ENCODE data around the gene STYK1.

DNA sequence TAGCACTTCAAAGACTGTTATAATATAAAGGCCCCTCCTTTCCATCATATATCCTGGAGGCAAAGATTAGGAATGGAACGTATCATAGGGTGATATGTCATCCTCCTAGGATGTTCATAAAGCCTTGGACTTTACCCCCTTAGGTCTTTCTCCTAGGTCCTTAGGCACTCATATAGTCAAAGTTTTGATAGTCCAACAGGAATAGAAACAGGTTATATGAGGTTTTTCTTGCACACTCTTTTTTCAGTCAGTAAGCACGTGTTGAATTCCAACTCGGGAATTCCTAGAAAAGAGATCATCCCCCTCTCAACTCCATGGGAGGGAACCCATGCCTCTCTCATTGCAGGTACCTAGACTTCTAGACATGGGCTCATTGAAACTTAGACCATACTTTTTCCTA, 40.3 kb downstream of the STYK1 start:
- TF ChIP-seq POLR2A (IDR thresholded peaks at IDR 0.05): no peak
- no peak for TF ChIP-seq POLR2AphosphoS5 (IDR thresholded peaks at IDR 0.05)
- no peak for TF ChIP-seq CTCF (IDR thresholded peaks at IDR 0.05)
